ENCODE results near the gene NAA35. TPM values are rescaled to one million over a fixed set of nuclear protein-coding genes. Genes with fewer than 3 reads are reported as not detected.
A peak's percentile ranks its signal among the peaks of the same experiment; 100 is the strongest.

The NAA35 gene
- total RNA-seq, 3 donors from 2014 or later, result 29.7 to 37.4 (median 31.0) TPM

GRCh38 chr9:86057491-86057890 is 116.5 kb downstream of the NAA35 start:
- ATAC-seq, result no peak
- intact Hi-C loops (cut with DNase I, micrococcal nuclease), result no loop called here
- DNase-seq, result no peak
- Histone ChIP-seq H3K4me1 (ENCODE audit: low read depth) (no peaks in the 10 kb centered on the region), H3K9me3 (no peaks in the 10 kb centered on the region), H3K4me3 (no peak overlapping the region), H3K36me3 (ENCODE audit: low read depth) (no peaks in the 10 kb centered on the region)
- TF ChIP-seq CTCF (IDR thresholded peaks at IDR 0.05), result no peak

GRCh38 chr9:86061972-86062739 is 121.2 kb downstream of the NAA35 start:
- ATAC-seq, result peak; percentile 82
- Histone ChIP-seq H3K9me3 (no peaks in the 10 kb centered on the region), H3K4me1 (ENCODE audit: low read depth) (peaks cover 4% of the 10 kb centered on the region), H3K36me3 (ENCODE audit: low read depth) (no peaks in the 10 kb centered on the region), H3K4me3 (no peak overlapping the region)
- peak; percentile 55 to 77 (median 67) for DNase-seq
- no peak for TF ChIP-seq CTCF (IDR thresholded peaks at IDR 0.05)
- intact Hi-C loops (cut with DNase I, micrococcal nuclease), result no loop called here

DNA sequence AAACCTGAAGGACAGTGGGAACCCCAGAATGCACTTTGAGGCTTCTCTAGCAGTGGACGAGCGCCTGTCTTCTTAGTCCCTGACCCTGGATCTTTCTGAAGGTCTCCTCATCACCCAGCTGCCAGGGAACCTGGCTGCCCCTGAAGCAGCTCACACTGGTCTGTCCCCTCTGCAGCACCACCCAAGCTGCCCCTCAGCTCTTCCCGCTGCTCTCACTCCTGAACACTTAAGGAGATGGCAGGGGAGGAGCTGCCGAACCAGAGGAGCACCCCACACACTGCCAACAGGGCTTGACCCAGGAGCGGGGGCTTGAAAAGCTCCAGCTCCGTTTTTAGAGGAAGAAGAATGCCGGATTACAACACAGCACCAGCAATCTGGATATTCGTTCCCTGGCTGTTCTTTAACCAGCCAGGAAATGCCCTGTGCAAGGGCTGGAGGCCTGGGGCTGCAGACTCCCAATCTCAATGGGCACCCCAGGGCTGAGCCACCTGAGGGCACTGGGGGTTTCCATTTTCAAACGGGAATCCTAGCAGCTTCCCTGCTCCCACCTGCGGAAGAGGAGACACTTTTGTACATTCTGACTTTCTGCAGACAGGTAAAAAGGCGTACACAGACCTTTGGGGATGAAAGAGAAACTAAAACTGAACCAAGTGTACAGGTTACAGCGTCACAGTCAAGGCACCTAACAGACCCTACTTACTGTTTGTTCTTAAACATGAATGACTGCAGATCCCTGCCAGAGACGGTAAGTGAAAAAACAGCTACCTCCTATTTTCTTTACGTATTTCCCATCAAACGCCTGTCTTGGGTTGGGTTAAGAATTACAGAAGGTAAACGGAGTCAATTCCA is 122.1 kb downstream of the NAA35 start:
- Histone ChIP-seq H3K36me3 (ENCODE audit: low read depth) (no peaks in the 10 kb centered on the region), H3K4me1 (ENCODE audit: low read depth) (peaks cover 4% of the 10 kb centered on the region), H3K9me3 (no peaks in the 10 kb centered on the region), H3K4me3 (no peak overlapping the region)
- peak; percentile 80 for ATAC-seq
- DNase-seq, result peak in 2 of 3 donors; percentile 36 to 48
- intact Hi-C loops (cut with DNase I, micrococcal nuclease), result no loop called here
- no peak for TF ChIP-seq CTCF (IDR thresholded peaks at IDR 0.05)

DNA sequence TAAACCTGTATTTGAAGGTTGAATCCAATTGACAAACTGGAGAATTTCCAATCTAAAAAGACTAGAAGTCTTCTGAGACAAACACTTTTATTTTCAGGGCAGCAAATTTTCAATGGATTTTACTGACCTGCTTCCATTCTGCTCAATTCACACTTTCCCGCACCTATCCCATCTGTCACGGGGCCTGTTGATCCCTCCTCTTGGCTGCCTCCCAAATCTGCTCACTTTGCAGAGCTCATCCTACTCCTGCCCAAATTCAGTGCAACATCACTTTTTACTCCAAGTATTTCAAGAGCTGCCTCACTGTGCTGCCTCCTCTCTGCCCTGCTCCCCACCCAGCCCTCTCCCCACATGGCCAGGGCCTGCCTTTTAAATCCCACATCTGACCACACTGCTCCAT is 123.3 kb downstream of the NAA35 start:
- Histone ChIP-seq H3K9me3 (no peaks in the 10 kb centered on the region), H3K36me3 (ENCODE audit: low read depth) (no peaks in the 10 kb centered on the region), H3K4me3 (no peak overlapping the region), H3K4me1 (ENCODE audit: low read depth) (peaks cover 4% of the 10 kb centered on the region)
- TF ChIP-seq CTCF (IDR thresholded peaks at IDR 0.05), result no peak
- ATAC-seq (no peak), DNase-seq (peak in 1 of 3 donors; percentile 21)
- intact Hi-C loops (cut with DNase I, micrococcal nuclease), result no loop called here

GRCh38 chr9:86069206-86069869 is 128.4 kb downstream of the NAA35 start:
- Histone ChIP-seq H3K4me3 (no peak overlapping the region), H3K4me1 (ENCODE audit: low read depth) (no peaks in the 10 kb centered on the region), H3K9me3 (no peaks in the 10 kb centered on the region), H3K36me3 (ENCODE audit: low read depth) (no peaks in the 10 kb centered on the region)
- DNase-seq (no peak), ATAC-seq (no peak)
- intact Hi-C loops (cut with DNase I, micrococcal nuclease), result no loop called here
- TF ChIP-seq CTCF (IDR thresholded peaks at IDR 0.05), result no peak

Other genes starting within 250 kb of the NAA35 start
- gene AGTPBP1, start 199.2 kb upstream of the NAA35 start, total RNA-seq, result 10 to 100 TPM; 11.7 to 17.9 (median 15.9) TPM
- 100 to 1,000 TPM; 172 to 414 (median 333) TPM for gene GOLM1, start 158.4 kb downstream of the NAA35 start, total RNA-seq

Measured in mucosa of descending colon (tissue), 3 donors.